HepG2 (cell line): Measurements from ENCODE around the gene SMIM43. TPM values are rescaled to one million over a fixed set of nuclear protein-coding genes. Genes with fewer than 3 reads are reported as not detected.

ENCODE experiments used
- ATF7 ChIP-seq, 2 experiments: fragments of 450-650 bp in 1 of 2; sonication (generic) in 1 of 2; formaldehyde crosslinking in 1 of 2; IDR thresholded peaks; 2 replicates each; pipeline versions ENCODE4 v1.4.0 to v1.6.1; 2016 to 2020; ENCODE audit warnings: antibody characterized with exemption in 1 of 2, mild to moderate bottlenecking in 1 of 2, missing genetic modification reagents in 1 of 2
- GTF2F1 ChIP-seq: fragments of 150-350 bp; IDR thresholded peaks from 2 replicates; pipeline ENCODE4 v1.6.1; 2014; ENCODE audit warnings: low read length
- HDAC1 ChIP-seq: sonication (generic); formaldehyde crosslinking; IDR thresholded peaks from 2 replicates; pipeline ENCODE4 v1.5.1; 2020; ENCODE audit warnings: mild to moderate bottlenecking, missing genetic modification reagents
- KAT8 ChIP-seq: IDR thresholded peaks from 2 replicates; pipeline ENCODE4 v1.6.1; 2016; ENCODE audit warnings: missing genetic modification reagents, missing compliant biosample characterization
- NFYB ChIP-seq: sonication (generic); formaldehyde crosslinking; IDR thresholded peaks from 2 replicates; pipeline ENCODE4 v1.4.0; 2020; ENCODE audit warnings: missing genetic modification reagents
- SIN3B ChIP-seq: fragments of 150-350 bp; IDR thresholded peaks from 2 replicates; pipeline ENCODE4 v1.6.1; 2014; ENCODE audit warnings: low read length
- ZMYM2 ChIP-seq: sonication (generic); formaldehyde crosslinking; IDR thresholded peaks from 2 replicates; pipeline ENCODE4 v1.8.0; 2022; ENCODE audit warnings: mild to moderate bottlenecking, missing genetic modification reagents
- ZNF253 ChIP-seq: sonication (generic); formaldehyde crosslinking; IDR thresholded peaks from 2 replicates; pipeline ENCODE4 v1.8.0; 2022; ENCODE audit warnings: mild to moderate bottlenecking, missing genetic modification reagents, borderline replicate concordance
- ZNF263 ChIP-seq: sonication (generic); formaldehyde crosslinking; IDR thresholded peaks from 2 replicates; pipeline ENCODE4 v1.4.0; 2020; ENCODE audit warnings: missing genetic modification reagents
- ZNF343 ChIP-seq: sonication (generic); formaldehyde crosslinking; IDR thresholded peaks from 2 replicates; pipeline ENCODE4 v1.4.0; 2020; ENCODE audit warnings: mild to moderate bottlenecking, missing genetic modification reagents
- polyA plus RNA-seq, 8 experiments: library from polyadenylated mRNA; depleted of rRNA in 3 of 8; stranded (reverse) in 7 of 8; unstranded in 1 of 8; fragments of >200 nt; fragmentation: Illumina TruSeq in 4 of 8; extraction: Trizol in 4 of 8; gene quantifications; 2 replicates each; pipeline versions ENCODE4 v1.2.1 to v1.2.3, GENCODE V29; 2011 to 2016; ENCODE audit warnings: low read depth in 4 of 8, missing spikeins in 1 of 8, mixed read lengths in 1 of 8; ENCODE audit not compliant: insufficient read depth in 1 of 8
- total RNA-seq, 5 experiments: library from RNA; depleted of rRNA; stranded (reverse); fragments of >200 nt; fragmentation: Illumina TruSeq; extraction: Trizol; gene quantifications; 2 replicates each; pipeline ENCODE4 v1.2.3, GENCODE V29; 2016; ENCODE audit warnings: low read depth in 1 of 5
- TF ChIP-seq, protein P1 (sequence below): sonication (generic); formaldehyde crosslinking; IDR thresholded peaks from 2 replicates; pipeline ENCODE4 v1.4.0; 2020; ENCODE audit warnings: missing genetic modification reagents
- TF ChIP-seq, protein P2 (sequence below): sonication (generic); formaldehyde crosslinking; conservative IDR thresholded peaks from 2 replicates; pipeline ENCODE4 v1.5.0; 2020; ENCODE audit warnings: missing genetic modification reagents
- TF ChIP-seq, protein P3 (sequence below): sonication (generic); formaldehyde crosslinking; IDR thresholded peaks from 2 replicates; pipeline ENCODE4 v1.8.0; 2022; ENCODE audit warnings: missing genetic modification reagents, mild to moderate bottlenecking, moderate library complexity, borderline replicate concordance
- TF ChIP-seq, protein P4 (sequence below): sonication (generic); formaldehyde crosslinking; IDR thresholded peaks from 2 replicates; pipeline ENCODE4 v1.4.0; 2020; ENCODE audit warnings: missing genetic modification reagents, borderline replicate concordance
- TF ChIP-seq, protein P5 (sequence below): sonication (generic); formaldehyde crosslinking; IDR thresholded peaks from 2 replicates; pipeline ENCODE4 v1.8.0; 2022; ENCODE audit warnings: mild to moderate bottlenecking, missing genetic modification reagents

The SMIM43 gene
- total and polyA plus RNA-seq, 2 of the 13 experiments (the other 11 are each of a cell fraction or from before 2014, with no cell fraction given): not detected

DNA sequence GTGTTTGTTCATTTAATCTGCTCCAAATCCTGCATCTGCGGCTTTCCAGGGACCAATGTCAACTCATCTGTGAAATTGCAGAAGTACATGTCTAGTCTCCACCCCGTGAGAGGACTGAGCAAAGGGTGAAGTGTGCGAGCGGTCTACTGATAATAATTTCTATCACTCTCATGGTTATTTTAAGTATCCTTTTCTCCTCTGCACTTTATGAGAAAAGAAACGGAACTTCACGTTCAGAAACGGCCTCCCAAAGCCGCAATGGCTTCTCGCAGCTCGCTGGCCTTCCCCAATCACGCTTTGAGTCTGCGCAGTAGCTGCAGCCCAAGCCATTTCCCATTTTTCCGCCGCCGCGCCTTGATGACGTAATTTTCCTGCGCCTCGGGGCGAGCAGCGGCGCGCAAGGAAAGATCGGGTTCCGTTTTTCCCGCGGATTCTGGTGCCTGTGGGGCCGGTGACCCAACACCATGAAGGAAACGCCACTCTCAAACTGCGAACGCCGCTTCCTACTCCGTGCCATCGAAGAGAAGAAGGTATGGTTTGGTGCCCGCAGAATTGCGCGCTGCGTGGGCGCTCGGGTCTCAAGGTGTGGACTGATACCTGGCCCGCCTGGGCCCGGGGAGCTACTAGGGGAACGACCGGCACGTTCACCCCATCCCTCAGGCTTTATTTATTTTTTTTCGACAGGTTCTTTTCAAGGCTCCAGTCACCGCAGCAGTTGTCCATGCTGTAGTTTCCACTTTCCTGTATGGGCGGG, 36.2 kb upstream of the SMIM43 start, which contains the start of gene EXOSC9 (continued):
- TF ChIP-seq, protein P1, sequence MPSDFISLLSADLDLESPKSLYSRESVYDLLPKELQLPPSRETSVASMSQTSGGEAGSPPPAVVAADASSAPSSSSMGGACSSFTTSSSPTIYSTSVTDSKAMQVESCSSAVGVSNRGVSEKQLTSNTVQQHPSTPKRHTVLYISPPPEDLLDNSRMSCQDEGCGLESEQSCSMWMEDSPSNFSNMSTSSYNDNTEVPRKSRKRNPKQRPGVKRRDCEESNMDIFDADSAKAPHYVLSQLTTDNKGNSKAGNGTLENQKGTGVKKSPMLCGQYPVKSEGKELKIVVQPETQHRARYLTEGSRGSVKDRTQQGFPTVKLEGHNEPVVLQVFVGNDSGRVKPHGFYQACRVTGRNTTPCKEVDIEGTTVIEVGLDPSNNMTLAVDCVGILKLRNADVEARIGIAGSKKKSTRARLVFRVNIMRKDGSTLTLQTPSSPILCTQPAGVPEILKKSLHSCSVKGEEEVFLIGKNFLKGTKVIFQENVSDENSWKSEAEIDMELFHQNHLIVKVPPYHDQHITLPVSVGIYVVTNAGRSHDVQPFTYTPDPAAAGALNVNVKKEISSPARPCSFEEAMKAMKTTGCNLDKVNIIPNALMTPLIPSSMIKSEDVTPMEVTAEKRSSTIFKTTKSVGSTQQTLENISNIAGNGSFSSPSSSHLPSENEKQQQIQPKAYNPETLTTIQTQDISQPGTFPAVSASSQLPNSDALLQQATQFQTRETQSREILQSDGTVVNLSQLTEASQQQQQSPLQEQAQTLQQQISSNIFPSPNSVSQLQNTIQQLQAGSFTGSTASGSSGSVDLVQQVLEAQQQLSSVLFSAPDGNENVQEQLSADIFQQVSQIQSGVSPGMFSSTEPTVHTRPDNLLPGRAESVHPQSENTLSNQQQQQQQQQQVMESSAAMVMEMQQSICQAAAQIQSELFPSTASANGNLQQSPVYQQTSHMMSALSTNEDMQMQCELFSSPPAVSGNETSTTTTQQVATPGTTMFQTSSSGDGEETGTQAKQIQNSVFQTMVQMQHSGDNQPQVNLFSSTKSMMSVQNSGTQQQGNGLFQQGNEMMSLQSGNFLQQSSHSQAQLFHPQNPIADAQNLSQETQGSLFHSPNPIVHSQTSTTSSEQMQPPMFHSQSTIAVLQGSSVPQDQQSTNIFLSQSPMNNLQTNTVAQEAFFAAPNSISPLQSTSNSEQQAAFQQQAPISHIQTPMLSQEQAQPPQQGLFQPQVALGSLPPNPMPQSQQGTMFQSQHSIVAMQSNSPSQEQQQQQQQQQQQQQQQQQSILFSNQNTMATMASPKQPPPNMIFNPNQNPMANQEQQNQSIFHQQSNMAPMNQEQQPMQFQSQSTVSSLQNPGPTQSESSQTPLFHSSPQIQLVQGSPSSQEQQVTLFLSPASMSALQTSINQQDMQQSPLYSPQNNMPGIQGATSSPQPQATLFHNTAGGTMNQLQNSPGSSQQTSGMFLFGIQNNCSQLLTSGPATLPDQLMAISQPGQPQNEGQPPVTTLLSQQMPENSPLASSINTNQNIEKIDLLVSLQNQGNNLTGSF: 0 out of 2 replicates have a peak, but pooled peaks have one; percentile 31
- no peak for TF ChIP-seq ZNF253 (CRISPR knock-in tag)
- TF ChIP-seq, protein P2, sequence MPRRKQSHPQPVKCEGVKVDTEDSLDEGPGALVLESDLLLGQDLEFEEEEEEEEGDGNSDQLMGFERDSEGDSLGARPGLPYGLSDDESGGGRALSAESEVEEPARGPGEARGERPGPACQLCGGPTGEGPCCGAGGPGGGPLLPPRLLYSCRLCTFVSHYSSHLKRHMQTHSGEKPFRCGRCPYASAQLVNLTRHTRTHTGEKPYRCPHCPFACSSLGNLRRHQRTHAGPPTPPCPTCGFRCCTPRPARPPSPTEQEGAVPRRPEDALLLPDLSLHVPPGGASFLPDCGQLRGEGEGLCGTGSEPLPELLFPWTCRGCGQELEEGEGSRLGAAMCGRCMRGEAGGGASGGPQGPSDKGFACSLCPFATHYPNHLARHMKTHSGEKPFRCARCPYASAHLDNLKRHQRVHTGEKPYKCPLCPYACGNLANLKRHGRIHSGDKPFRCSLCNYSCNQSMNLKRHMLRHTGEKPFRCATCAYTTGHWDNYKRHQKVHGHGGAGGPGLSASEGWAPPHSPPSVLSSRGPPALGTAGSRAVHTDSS: no peak
- TF ChIP-seq, protein P3, sequence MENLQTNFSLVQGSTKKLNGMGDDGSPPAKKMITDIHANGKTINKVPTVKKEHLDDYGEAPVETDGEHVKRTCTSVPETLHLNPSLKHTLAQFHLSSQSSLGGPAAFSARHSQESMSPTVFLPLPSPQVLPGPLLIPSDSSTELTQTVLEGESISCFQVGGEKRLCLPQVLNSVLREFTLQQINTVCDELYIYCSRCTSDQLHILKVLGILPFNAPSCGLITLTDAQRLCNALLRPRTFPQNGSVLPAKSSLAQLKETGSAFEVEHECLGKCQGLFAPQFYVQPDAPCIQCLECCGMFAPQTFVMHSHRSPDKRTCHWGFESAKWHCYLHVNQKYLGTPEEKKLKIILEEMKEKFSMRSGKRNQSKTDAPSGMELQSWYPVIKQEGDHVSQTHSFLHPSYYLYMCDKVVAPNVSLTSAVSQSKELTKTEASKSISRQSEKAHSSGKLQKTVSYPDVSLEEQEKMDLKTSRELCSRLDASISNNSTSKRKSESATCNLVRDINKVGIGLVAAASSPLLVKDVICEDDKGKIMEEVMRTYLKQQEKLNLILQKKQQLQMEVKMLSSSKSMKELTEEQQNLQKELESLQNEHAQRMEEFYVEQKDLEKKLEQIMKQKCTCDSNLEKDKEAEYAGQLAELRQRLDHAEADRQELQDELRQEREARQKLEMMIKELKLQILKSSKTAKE: peak; percentile 44; the same call in 1 of the 2 replicates
- no peak for TF ChIP-seq ZMYM2 (CRISPR knock-in tag)
- peak; percentile 26; the same call in 1 of the 2 replicates for TF ChIP-seq NFYB
- TF ChIP-seq ZNF263: 0 out of 2 replicates have a peak, but pooled peaks have one; percentile 22
- TF ChIP-seq ATF7 (IDR thresholded peaks at IDR 0.05): peak; percentile 99
- TF ChIP-seq ATF7 (CRISPR knock-in tag; IDR thresholded peaks at IDR 0.05): peak; percentile 81
- TF ChIP-seq, protein P4, sequence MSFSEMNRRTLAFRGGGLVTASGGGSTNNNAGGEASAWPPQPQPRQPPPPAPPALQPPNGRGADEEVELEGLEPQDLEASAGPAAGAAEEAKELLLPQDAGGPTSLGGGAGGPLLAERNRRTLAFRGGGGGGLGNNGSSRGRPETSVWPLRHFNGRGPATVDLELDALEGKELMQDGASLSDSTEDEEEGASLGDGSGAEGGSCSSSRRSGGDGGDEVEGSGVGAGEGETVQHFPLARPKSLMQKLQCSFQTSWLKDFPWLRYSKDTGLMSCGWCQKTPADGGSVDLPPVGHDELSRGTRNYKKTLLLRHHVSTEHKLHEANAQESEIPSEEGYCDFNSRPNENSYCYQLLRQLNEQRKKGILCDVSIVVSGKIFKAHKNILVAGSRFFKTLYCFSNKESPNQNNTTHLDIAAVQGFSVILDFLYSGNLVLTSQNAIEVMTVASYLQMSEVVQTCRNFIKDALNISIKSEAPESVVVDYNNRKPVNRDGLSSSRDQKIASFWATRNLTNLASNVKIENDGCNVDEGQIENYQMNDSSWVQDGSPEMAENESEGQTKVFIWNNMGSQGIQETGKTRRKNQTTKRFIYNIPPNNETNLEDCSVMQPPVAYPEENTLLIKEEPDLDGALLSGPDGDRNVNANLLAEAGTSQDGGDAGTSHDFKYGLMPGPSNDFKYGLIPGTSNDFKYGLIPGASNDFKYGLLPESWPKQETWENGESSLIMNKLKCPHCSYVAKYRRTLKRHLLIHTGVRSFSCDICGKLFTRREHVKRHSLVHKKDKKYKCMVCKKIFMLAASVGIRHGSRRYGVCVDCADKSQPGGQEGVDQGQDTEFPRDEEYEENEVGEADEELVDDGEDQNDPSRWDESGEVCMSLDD: 0 out of 2 replicates have a peak, but pooled peaks have one; percentile 30
- TF ChIP-seq GTF2F1: peak; percentile 44; the same call in 1 of the 2 replicates
- TF ChIP-seq KAT8 (CRISPR knock-in tag): peak; percentile 99
- TF ChIP-seq, protein P5, sequence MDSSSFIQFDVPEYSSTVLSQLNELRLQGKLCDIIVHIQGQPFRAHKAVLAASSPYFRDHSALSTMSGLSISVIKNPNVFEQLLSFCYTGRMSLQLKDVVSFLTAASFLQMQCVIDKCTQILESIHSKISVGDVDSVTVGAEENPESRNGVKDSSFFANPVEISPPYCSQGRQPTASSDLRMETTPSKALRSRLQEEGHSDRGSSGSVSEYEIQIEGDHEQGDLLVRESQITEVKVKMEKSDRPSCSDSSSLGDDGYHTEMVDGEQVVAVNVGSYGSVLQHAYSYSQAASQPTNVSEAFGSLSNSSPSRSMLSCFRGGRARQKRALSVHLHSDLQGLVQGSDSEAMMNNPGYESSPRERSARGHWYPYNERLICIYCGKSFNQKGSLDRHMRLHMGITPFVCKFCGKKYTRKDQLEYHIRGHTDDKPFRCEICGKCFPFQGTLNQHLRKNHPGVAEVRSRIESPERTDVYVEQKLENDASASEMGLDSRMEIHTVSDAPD (CRISPR knock-in tag): no peak
- TF ChIP-seq SIN3B: peak; percentile 87
- 0 out of 2 replicates have a peak, but pooled peaks have one; percentile 68 for TF ChIP-seq ZNF343 (CRISPR knock-in tag)
- peak; percentile 92 for TF ChIP-seq HDAC1 (CRISPR knock-in tag)
